GM23338 (cell line): ENCODE measurements around the gene FRS2. TPM values are rescaled to one million over a fixed set of nuclear protein-coding genes. Genes with fewer than 3 reads are reported as not detected.

Source experiments
- ATAC-seq: fragments of 200-7000 bp; cut with Tn5 transposase; 3 replicates; pipeline ENCODE4 v1.9.1; 2020
- DNase-seq: peaks from one replicate; pipeline ENCODE4 v3.0.0-alpha.2; 2015; ENCODE audit warnings: low spot score
- H2AFZ ChIP-seq: fragments of 200-600 bp; sonication (generic); 2 replicates; pipeline ENCODE4 v1.8.0; 2016; ENCODE audit warnings: antibody characterized with exemption, mild to moderate bottlenecking, moderate library complexity
- H3F3A ChIP-seq: fragments of 200-600 bp; sonication (generic); replicated peaks from 2 replicates; pipeline ENCODE4 v1.8.0; 2017; ENCODE audit warnings: antibody characterized with exemption, mixed run types, low read depth
- H3K27ac ChIP-seq: fragments of 200-600 bp; sonication (generic); 2 replicates; pipeline ENCODE4 v1.6.1; 2016; ENCODE audit warnings: low read depth
- H3K27me3 ChIP-seq: fragments of 200-600 bp; sonication (generic); 2 replicates; pipeline ENCODE4 v1.8.0; 2016; ENCODE audit warnings: mild to moderate bottlenecking, mixed run types, moderate library complexity; ENCODE audit not compliant: insufficient read depth
- H3K36me3 ChIP-seq: fragments of 200-600 bp; sonication (generic); 2 replicates; pipeline ENCODE4 v1.8.0; 2016; ENCODE audit warnings: mild to moderate bottlenecking; ENCODE audit not compliant: insufficient read depth
- H3K4me1 ChIP-seq: fragments of 200-600 bp; sonication (generic); 2 replicates; pipeline ENCODE4 v1.8.0; 2016; ENCODE audit warnings: mild to moderate bottlenecking, moderate library complexity; ENCODE audit not compliant: insufficient read depth
- H3K4me2 ChIP-seq: fragments of 200-600 bp; sonication (generic); 2 replicates; pipeline ENCODE4 v1.7.1; 2017; ENCODE audit warnings: mixed run types
- H3K4me3 ChIP-seq: fragments of 200-600 bp; sonication (generic); 2 replicates; pipeline ENCODE4 v1.6.1; 2016; ENCODE audit warnings: mixed run types
- H3K79me2 ChIP-seq: fragments of 200-600 bp; sonication (generic); replicated peaks from 2 replicates; pipeline ENCODE4 v1.8.0; 2017; ENCODE audit warnings: mild to moderate bottlenecking; ENCODE audit not compliant: insufficient read depth
- H3K9me2 ChIP-seq: fragments of 200-600 bp; sonication (generic); 2 replicates; pipeline ENCODE4 v1.8.0; 2017; ENCODE audit not compliant: insufficient read depth
- H4K20me1 ChIP-seq: fragments of 200-600 bp; sonication (generic); replicated peaks from 2 replicates; pipeline ENCODE4 v1.8.0; 2017; ENCODE audit warnings: mild to moderate bottlenecking; ENCODE audit not compliant: insufficient read depth
- H3K27ac Mint-ChIP-seq: 2 replicates; pipeline ENCODE4 v1.8.0; 2020; ENCODE audit warnings: inconsistent platforms, mild to moderate bottlenecking, moderate library complexity, mixed read lengths
- H3K27me3 Mint-ChIP-seq: 3 replicates; pipeline ENCODE4 v1.8.0; 2022; ENCODE audit warnings: low read depth, mild to moderate bottlenecking, moderate library complexity, mixed read lengths, inconsistent platforms; ENCODE audit not compliant: insufficient read depth, poor library complexity
- H3K36me3 Mint-ChIP-seq: 3 replicates; pipeline ENCODE4 v1.8.0; 2021; ENCODE audit warnings: low read depth, mild to moderate bottlenecking, inconsistent platforms, moderate library complexity, mixed read lengths
- H3K4me1 Mint-ChIP-seq: 3 replicates; pipeline ENCODE4 v1.8.0; 2020; ENCODE audit warnings: mild to moderate bottlenecking, inconsistent platforms, mixed read lengths
- H3K4me3 Mint-ChIP-seq: 3 replicates; pipeline ENCODE4 v1.8.0; 2021; ENCODE audit warnings: moderate library complexity, mild to moderate bottlenecking, inconsistent platforms, mixed read lengths
- H3K9me3 Mint-ChIP-seq: 3 replicates; pipeline ENCODE4 v1.8.0; 2020; ENCODE audit warnings: moderate library complexity, mild to moderate bottlenecking, inconsistent platforms, mixed read lengths
- CREB1 ChIP-seq: fragments of 250-450 bp; sonication (Bioruptor Pico); IDR thresholded peaks from 2 replicates; pipeline ENCODE4 v1.5.0; 2020; ENCODE audit warnings: low read depth, mild to moderate bottlenecking, moderate library complexity
- POLR2AphosphoS5 ChIP-seq: IDR thresholded peaks from 2 replicates; pipeline ENCODE4 v1.6.1; 2016; ENCODE audit warnings: antibody characterized with exemption, low read depth
- STAT1 ChIP-seq: IDR thresholded peaks from one replicate; pipeline ENCODE4 v1.6.1; 2016; ENCODE audit warnings: antibody characterized with exemption; ENCODE audit not compliant: unreplicated experiment
- polyA plus RNA-seq: library from polyadenylated mRNA; unstranded; fragments of >200 nt; fragmentation: Nextera tagmentation; extraction: Ambion mirVana; gene quantifications from 2 replicates; pipeline ENCODE4 v1.2.1, GENCODE V29; 2016
- total RNA-seq: library from RNA; depleted of rRNA; stranded (reverse); fragments of >200 nt; shearing (Covaris generic); gene quantifications from 2 replicates; pipeline ENCODE4 v1.2.3, GENCODE V29; 2014
- TF ChIP-seq, protein P1 (sequence below): IDR thresholded peaks from one replicate; pipeline ENCODE4 v1.6.1; 2018; ENCODE audit warnings: antibody characterized with exemption; ENCODE audit not compliant: unreplicated experiment
- TF ChIP-seq, protein P2 (sequence below): fragments of 250-450 bp; sonication (Bioruptor Pico); IDR thresholded peaks from 2 replicates; pipeline ENCODE4 v1.5.0; 2020; ENCODE audit warnings: mild to moderate bottlenecking, moderate library complexity
- TF ChIP-seq, protein P3 (sequence below): IDR thresholded peaks from 2 replicates; pipeline ENCODE4 v1.6.1; 2016; ENCODE audit warnings: antibody characterized with exemption
- TF ChIP-seq, protein P4 (sequence below), 2 experiments: fragments of 200-600 bp in 1 of 2; sonication (generic) in 1 of 2; conservative IDR thresholded peaks; 2 replicates each; pipeline versions ENCODE4 v1.5.1 to v1.6.1; 2016 to 2017; ENCODE audit warnings: antibody characterized with exemption in 2 of 2, low read depth in 2 of 2, mild to moderate bottlenecking in 2 of 2, moderate library complexity in 1 of 2

FRS2 gene
- total and polyA plus RNA-seq, 2 experiments from 2014 or later, result 34.3 to 45.0 TPM

DNA sequence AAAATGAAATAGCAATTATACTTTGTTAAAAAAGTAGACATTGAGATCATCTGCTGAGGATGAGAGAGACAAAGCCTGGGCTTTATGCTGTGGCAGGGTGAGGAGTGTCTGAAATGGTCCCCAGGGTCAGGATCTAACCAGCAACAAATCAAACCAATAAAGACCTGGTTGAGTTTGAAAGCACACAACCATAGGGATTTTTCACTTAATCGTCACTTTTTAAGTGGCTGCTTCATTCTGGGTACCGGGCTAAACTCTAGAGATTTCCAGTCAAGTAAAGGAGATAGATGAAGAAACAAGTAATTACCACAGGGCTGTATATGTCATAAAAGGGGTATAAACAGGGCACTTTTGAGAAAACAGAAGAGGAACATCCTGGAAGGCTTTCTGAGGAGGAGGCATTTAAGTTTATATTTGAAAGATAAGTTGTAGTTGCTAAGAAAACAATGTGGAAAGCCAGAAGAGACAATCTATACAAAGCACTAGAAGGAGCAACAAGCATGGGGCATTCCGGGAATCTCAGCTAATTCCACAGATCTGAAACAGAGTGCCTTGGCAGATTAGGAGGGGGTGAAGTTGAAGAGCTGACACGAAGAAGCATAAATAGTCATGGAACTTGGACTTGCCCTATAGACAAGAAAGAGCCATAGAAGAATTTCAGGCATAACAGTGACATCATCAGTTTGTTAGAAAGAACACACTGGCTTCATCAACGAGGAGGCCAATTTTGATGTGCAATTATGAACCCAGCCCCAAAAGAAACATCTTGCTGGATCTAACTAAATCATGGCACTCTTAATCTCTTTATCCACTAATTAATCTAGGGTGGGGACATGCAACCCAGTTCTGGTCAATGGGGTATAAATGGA lies 46.9 kb upstream of the FRS2 start:
- Histone ChIP-seq H3K4me1 (no peaks in the 10 kb centered on the region), H3K27ac (no peak overlapping the region), H4K20me1 (no peaks in the 10 kb centered on the region), H3K4me2 (no peak overlapping the region), H3K79me2 (no peaks in the 10 kb centered on the region), H3K36me3 (no peaks in the 10 kb centered on the region), H3F3A (no peaks in the 10 kb centered on the region), H3K27me3 (no peaks in the 10 kb centered on the region), H2AFZ (no peak overlapping the region), H3K4me3 (no peak overlapping the region), H3K9me2 (0 out of 2 replicates have a peak, but pooled peaks cover 6% of the 10 kb centered on the region)
- Mint-ChIP-seq H3K4me1 (no peaks in the 10 kb centered on the region), H3K36me3 (no peaks in the 10 kb centered on the region), H3K27ac (no peak overlapping the region), H3K27me3 (no peaks in the 10 kb centered on the region), H3K4me3 (no peak overlapping the region), H3K9me3 (no peaks in the 10 kb centered on the region)
- ATAC-seq (no peak), DNase-seq (no peak)
- TF ChIP-seq, protein P1, sequence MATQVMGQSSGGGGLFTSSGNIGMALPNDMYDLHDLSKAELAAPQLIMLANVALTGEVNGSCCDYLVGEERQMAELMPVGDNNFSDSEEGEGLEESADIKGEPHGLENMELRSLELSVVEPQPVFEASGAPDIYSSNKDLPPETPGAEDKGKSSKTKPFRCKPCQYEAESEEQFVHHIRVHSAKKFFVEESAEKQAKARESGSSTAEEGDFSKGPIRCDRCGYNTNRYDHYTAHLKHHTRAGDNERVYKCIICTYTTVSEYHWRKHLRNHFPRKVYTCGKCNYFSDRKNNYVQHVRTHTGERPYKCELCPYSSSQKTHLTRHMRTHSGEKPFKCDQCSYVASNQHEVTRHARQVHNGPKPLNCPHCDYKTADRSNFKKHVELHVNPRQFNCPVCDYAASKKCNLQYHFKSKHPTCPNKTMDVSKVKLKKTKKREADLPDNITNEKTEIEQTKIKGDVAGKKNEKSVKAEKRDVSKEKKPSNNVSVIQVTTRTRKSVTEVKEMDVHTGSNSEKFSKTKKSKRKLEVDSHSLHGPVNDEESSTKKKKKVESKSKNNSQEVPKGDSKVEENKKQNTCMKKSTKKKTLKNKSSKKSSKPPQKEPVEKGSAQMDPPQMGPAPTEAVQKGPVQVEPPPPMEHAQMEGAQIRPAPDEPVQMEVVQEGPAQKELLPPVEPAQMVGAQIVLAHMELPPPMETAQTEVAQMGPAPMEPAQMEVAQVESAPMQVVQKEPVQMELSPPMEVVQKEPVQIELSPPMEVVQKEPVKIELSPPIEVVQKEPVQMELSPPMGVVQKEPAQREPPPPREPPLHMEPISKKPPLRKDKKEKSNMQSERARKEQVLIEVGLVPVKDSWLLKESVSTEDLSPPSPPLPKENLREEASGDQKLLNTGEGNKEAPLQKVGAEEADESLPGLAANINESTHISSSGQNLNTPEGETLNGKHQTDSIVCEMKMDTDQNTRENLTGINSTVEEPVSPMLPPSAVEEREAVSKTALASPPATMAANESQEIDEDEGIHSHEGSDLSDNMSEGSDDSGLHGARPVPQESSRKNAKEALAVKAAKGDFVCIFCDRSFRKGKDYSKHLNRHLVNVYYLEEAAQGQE, result no peak
- TF ChIP-seq, protein P2, sequence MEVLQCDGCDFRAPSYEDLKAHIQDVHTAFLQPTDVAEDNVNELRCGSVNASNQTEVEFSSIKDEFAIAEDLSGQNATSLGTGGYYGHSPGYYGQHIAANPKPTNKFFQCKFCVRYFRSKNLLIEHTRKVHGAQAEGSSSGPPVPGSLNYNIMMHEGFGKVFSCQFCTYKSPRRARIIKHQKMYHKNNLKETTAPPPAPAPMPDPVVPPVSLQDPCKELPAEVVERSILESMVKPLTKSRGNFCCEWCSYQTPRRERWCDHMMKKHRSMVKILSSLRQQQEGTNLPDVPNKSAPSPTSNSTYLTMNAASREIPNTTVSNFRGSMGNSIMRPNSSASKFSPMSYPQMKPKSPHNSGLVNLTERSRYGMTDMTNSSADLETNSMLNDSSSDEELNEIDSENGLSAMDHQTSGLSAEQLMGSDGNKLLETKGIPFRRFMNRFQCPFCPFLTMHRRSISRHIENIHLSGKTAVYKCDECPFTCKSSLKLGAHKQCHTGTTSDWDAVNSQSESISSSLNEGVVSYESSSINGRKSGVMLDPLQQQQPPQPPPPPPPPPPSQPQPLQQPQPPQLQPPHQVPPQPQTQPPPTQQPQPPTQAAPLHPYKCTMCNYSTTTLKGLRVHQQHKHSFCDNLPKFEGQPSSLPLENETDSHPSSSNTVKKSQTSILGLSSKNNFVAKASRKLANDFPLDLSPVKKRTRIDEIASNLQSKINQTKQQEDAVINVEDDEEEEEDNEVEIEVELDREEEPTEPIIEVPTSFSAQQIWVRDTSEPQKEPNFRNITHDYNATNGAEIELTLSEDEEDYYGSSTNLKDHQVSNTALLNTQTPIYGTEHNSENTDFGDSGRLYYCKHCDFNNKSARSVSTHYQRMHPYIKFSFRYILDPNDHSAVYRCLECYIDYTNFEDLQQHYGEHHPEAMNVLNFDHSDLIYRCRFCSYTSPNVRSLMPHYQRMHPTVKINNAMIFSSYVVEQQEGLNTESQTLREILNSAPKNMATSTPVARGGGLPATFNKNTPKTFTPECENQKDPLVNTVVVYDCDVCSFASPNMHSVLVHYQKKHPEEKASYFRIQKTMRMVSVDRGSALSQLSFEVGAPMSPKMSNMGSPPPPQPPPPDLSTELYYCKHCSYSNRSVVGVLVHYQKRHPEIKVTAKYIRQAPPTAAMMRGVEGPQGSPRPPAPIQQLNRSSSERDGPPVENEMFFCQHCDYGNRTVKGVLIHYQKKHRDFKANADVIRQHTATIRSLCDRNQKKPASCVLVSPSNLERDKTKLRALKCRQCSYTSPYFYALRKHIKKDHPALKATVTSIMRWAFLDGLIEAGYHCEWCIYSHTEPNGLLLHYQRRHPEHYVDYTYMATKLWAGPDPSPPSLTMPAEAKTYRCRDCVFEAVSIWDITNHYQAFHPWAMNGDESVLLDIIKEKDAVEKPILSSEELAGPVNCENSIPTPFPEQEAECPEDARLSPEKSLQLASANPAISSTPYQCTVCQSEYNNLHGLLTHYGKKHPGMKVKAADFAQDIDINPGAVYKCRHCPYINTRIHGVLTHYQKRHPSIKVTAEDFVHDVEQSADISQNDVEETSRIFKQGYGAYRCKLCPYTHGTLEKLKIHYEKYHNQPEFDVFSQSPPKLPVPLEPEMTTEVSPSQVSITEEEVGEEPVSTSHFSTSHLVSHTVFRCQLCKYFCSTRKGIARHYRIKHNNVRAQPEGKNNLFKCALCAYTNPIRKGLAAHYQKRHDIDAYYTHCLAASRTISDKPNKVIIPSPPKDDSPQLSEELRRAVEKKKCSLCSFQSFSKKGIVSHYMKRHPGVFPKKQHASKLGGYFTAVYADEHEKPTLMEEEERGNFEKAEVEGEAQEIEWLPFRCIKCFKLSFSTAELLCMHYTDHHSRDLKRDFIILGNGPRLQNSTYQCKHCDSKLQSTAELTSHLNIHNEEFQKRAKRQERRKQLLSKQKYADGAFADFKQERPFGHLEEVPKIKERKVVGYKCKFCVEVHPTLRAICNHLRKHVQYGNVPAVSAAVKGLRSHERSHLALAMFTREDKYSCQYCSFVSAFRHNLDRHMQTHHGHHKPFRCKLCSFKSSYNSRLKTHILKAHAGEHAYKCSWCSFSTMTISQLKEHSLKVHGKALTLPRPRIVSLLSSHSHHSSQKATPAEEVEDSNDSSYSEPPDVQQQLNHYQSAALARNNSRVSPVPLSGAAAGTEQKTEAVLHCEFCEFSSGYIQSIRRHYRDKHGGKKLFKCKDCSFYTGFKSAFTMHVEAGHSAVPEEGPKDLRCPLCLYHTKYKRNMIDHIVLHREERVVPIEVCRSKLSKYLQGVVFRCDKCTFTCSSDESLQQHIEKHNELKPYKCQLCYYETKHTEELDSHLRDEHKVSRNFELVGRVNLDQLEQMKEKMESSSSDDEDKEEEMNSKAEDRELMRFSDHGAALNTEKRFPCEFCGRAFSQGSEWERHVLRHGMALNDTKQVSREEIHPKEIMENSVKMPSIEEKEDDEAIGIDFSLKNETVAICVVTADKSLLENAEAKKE (CRISPR knock-in tag), result no peak
- TF ChIP-seq CREB1 (CRISPR knock-in tag) (no peak), POLR2AphosphoS5 (no peak), STAT1 (no peak)
- TF ChIP-seq, protein P3, sequence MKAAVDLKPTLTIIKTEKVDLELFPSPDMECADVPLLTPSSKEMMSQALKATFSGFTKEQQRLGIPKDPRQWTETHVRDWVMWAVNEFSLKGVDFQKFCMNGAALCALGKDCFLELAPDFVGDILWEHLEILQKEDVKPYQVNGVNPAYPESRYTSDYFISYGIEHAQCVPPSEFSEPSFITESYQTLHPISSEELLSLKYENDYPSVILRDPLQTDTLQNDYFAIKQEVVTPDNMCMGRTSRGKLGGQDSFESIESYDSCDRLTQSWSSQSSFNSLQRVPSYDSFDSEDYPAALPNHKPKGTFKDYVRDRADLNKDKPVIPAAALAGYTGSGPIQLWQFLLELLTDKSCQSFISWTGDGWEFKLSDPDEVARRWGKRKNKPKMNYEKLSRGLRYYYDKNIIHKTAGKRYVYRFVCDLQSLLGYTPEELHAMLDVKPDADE, result no peak
- TF ChIP-seq, protein P4, sequence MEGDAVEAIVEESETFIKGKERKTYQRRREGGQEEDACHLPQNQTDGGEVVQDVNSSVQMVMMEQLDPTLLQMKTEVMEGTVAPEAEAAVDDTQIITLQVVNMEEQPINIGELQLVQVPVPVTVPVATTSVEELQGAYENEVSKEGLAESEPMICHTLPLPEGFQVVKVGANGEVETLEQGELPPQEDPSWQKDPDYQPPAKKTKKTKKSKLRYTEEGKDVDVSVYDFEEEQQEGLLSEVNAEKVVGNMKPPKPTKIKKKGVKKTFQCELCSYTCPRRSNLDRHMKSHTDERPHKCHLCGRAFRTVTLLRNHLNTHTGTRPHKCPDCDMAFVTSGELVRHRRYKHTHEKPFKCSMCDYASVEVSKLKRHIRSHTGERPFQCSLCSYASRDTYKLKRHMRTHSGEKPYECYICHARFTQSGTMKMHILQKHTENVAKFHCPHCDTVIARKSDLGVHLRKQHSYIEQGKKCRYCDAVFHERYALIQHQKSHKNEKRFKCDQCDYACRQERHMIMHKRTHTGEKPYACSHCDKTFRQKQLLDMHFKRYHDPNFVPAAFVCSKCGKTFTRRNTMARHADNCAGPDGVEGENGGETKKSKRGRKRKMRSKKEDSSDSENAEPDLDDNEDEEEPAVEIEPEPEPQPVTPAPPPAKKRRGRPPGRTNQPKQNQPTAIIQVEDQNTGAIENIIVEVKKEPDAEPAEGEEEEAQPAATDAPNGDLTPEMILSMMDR (conservative IDR thresholded peaks at IDR 0.05; ENCODE audit: low read depth in 2 of 2), result no peak
